ENCODE results near the gene AGRN.

DNA sequence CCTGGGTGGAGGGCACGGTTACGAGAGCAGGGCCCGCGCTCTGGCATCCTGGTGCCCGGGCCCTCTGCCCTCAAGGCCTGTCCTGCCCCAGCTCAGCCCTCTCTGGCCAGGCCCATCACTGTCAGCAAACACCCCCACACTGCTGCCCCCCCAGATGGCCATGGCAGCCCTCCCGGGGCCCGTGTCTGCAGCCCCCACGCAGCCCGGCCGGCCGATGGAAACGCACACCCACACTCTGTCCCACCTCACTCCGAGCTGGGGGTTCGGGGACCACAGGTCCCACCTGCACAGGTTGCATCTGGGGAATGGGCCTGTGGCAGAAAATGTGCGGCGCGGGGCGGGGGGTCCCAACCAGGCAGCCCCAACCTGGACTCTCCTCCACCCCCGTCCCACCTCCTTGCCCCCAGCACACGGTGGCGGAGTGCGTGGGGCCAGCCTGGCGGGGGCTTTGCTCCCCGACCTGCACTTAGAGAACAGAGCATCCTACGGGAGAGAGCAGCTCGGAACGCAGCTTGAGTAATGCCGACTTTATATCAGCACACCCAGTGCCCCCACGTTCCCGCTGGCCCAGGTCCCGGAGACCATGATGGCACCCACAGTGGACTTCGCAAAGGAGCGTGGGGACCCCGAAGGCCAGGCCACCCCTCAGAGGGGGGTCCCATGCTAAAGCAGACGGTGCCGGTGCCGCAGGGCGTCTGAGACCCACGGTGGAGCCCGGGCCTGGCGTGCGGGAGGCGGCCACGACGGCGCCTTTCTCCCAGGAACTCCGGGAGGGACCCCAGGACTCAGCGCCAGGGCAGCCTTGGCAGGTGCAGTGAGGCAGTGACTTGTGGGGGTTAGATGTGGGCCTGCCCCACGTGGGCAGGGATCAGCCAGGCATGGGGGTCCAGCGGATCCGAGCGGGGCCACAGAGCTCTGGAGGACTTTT, 61.7 kb downstream of the AGRN start:
- TF ChIP-seq POLR2A (IDR thresholded peaks at IDR 0.05; ENCODE audit: low read length) (no peak), GATA1 (IDR thresholded peaks at IDR 0.05; ENCODE audit: low read depth, low read length) (no peak)

Data from erythroblast (primary cell).